ENCODE measurements around the gene CRYBG2.

DNA sequence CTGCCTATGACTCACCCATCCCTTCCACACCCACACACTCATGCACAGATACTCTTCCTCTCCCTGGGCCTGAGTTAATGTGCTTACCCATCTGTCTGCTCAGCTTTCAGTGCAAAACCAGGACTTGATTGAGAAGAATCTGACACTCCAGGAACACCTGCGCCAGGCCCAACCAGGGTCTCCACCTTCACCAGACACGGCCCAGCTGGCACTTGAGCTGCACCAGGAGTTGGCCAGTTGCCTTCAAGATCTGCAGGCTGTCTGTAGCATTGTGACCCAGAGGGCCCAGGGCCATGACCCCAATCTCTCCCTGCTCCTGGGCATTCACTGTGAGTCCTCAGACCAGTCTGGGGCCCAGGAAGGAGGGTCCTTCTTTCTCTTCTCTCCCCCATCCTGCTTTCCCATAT, 77.5 kb downstream of the CRYBG2 start:
- TF ChIP-seq POLR2A (IDR thresholded peaks at IDR 0.05) = no peak
- TF ChIP-seq, protein P1, sequence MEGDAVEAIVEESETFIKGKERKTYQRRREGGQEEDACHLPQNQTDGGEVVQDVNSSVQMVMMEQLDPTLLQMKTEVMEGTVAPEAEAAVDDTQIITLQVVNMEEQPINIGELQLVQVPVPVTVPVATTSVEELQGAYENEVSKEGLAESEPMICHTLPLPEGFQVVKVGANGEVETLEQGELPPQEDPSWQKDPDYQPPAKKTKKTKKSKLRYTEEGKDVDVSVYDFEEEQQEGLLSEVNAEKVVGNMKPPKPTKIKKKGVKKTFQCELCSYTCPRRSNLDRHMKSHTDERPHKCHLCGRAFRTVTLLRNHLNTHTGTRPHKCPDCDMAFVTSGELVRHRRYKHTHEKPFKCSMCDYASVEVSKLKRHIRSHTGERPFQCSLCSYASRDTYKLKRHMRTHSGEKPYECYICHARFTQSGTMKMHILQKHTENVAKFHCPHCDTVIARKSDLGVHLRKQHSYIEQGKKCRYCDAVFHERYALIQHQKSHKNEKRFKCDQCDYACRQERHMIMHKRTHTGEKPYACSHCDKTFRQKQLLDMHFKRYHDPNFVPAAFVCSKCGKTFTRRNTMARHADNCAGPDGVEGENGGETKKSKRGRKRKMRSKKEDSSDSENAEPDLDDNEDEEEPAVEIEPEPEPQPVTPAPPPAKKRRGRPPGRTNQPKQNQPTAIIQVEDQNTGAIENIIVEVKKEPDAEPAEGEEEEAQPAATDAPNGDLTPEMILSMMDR (IDR thresholded peaks at IDR 0.05 in 8 of 11, conservative IDR thresholded peaks at IDR 0.05 in 3 of 11) = no peak

Data from spleen (tissue), 7 donors.